Neural progenitor cell (in vitro differentiated cells): Measurements from ENCODE around the gene IGFN1.

Source experiments
- EZH2 ChIP-seq: fragments of 200-600 bp; sonication (generic); IDR thresholded peaks from 2 replicates; pipeline ENCODE4 v1.6.1; 2017; ENCODE audit warnings: antibody characterized with exemption, mild to moderate bottlenecking, moderate library complexity
- EZH2phosphoT487 ChIP-seq: fragments of 200-600 bp; sonication (generic); IDR thresholded peaks from 2 replicates; pipeline ENCODE4 v1.6.1; 2017; ENCODE audit warnings: antibody characterized with exemption
- TF ChIP-seq, protein P1 (sequence below): fragments of 200-600 bp; sonication (generic); IDR thresholded peaks from 2 replicates; pipeline ENCODE4 v1.5.1; 2017; ENCODE audit warnings: antibody characterized with exemption, mild to moderate bottlenecking

GRCh38 chr1:201266774-201267173 is 76.2 kb downstream of the IGFN1 start:
- TF ChIP-seq, protein P1, sequence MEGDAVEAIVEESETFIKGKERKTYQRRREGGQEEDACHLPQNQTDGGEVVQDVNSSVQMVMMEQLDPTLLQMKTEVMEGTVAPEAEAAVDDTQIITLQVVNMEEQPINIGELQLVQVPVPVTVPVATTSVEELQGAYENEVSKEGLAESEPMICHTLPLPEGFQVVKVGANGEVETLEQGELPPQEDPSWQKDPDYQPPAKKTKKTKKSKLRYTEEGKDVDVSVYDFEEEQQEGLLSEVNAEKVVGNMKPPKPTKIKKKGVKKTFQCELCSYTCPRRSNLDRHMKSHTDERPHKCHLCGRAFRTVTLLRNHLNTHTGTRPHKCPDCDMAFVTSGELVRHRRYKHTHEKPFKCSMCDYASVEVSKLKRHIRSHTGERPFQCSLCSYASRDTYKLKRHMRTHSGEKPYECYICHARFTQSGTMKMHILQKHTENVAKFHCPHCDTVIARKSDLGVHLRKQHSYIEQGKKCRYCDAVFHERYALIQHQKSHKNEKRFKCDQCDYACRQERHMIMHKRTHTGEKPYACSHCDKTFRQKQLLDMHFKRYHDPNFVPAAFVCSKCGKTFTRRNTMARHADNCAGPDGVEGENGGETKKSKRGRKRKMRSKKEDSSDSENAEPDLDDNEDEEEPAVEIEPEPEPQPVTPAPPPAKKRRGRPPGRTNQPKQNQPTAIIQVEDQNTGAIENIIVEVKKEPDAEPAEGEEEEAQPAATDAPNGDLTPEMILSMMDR = no peak
- no peak for TF ChIP-seq EZH2
- TF ChIP-seq EZH2phosphoT487 = no peak
